ENCODE results near the gene FMN2.

GRCh38 chr1:240171907-240172306 is 80.2 kb downstream of the FMN2 start:
- TF ChIP-seq, protein P1, sequence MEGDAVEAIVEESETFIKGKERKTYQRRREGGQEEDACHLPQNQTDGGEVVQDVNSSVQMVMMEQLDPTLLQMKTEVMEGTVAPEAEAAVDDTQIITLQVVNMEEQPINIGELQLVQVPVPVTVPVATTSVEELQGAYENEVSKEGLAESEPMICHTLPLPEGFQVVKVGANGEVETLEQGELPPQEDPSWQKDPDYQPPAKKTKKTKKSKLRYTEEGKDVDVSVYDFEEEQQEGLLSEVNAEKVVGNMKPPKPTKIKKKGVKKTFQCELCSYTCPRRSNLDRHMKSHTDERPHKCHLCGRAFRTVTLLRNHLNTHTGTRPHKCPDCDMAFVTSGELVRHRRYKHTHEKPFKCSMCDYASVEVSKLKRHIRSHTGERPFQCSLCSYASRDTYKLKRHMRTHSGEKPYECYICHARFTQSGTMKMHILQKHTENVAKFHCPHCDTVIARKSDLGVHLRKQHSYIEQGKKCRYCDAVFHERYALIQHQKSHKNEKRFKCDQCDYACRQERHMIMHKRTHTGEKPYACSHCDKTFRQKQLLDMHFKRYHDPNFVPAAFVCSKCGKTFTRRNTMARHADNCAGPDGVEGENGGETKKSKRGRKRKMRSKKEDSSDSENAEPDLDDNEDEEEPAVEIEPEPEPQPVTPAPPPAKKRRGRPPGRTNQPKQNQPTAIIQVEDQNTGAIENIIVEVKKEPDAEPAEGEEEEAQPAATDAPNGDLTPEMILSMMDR (IDR thresholded peaks at IDR 0.05): no peak
- no peak for TF ChIP-seq POLR2A (IDR thresholded peaks at IDR 0.05)

All from body of pancreas (tissue), 4 donors.